ENCODE results near the gene BEST2.

BEST2 gene

GRCh38 chr19:12759686-12760085 lies 8.1 kb downstream of the BEST2 start:
- H4K91ac ChIP-seq (ENCODE audit: low read depth, low read length, poor library complexity) = no peak overlapping the region
- H2BK15ac ChIP-seq (ENCODE audit: low read length) = no peak overlapping the region

GRCh38 chr19:12763100-12763499 lies 11.5 kb downstream of the BEST2 start:
- H2AFZ ChIP-seq (ENCODE audit: low read length) = no peak overlapping the region
- H3K9ac ChIP-seq (ENCODE audit: low read depth, low read length, poor library complexity) = no peak overlapping the region
- DNase-seq (ENCODE audit: low spot score) = no peak
- H3K18ac ChIP-seq (ENCODE audit: low read length) = no peak overlapping the region
- no peak overlapping the region for H2BK15ac ChIP-seq (ENCODE audit: low read length)
- H3K14ac ChIP-seq (ENCODE audit: low read length) = no peak overlapping the region
- no CpG with 5 or more reads among the region's 11 CpGs for WGBS, 2 donors (ENCODE audit: extremely low coverage in 2 of 2, insufficient read length in 2 of 2, insufficient replicate concordance in 1 of 2)
- H3K23ac ChIP-seq (ENCODE audit: low read depth, low read length, poor library complexity) = no peak overlapping the region
- no peak overlapping the region for H4K8ac ChIP-seq (ENCODE audit: low read depth, low read length)
- H3K4me2 ChIP-seq (ENCODE audit: insufficient read depth, low read length, poor library complexity, severe bottlenecking) = no peak overlapping the region
- H2BK5ac ChIP-seq (ENCODE audit: low read length) = no peak overlapping the region
- peaks cover 2% of the 10 kb centered on the region for H3K79me1 ChIP-seq (ENCODE audit: low read depth, low read length)
- no peak overlapping the region for H3K4ac ChIP-seq (ENCODE audit: low read length)
- no peaks in the 10 kb centered on the region for H3K4me1 ChIP-seq (ENCODE audit: control insufficient read depth in 2 of 2, insufficient read depth in 1 of 2, low read depth in 1 of 2, low read length in 2 of 2)
- peaks cover 0 to 16% of the 10 kb centered on the region in 2 donors for H3K36me3 ChIP-seq (replicated peaks in 1 of 2; ENCODE audit: control insufficient read depth in 2 of 2, insufficient read depth in 2 of 2, low read length in 2 of 2)
- H3K9me3 ChIP-seq (replicated peaks in 1 of 2; ENCODE audit: control insufficient read depth in 2 of 2, insufficient read depth in 1 of 2, low read depth in 1 of 2, low read length in 2 of 2) = peaks cover 2 to 3% of the 10 kb centered on the region in 2 donors
- H3K27ac ChIP-seq (replicated peaks; ENCODE audit: low read length) = no peak overlapping the region
- no peak overlapping the region for H2BK12ac ChIP-seq (ENCODE audit: low read length)
- H3K4me3 ChIP-seq (ENCODE audit: low read length in 2 of 2) = no peak overlapping the region
- H4K91ac ChIP-seq (ENCODE audit: low read depth, low read length, poor library complexity) = no peak overlapping the region
- no peak overlapping the region for H2AK5ac ChIP-seq (ENCODE audit: low read depth, low read length)
- no peak overlapping the region for H2BK120ac ChIP-seq (ENCODE audit: low read depth, low read length)
- no peaks in the 10 kb centered on the region for H3K27me3 ChIP-seq (ENCODE audit: control insufficient read depth in 3 of 3, insufficient read depth in 3 of 3, low read depth in 1 of 3, low read length in 3 of 3)

More at GRCh38 chr19:12759686-12760085, 8.1 kb downstream of the BEST2 start:
- H3K4me1 ChIP-seq (ENCODE audit: control insufficient read depth in 2 of 2, insufficient read depth in 1 of 2, low read depth in 1 of 2, low read length in 2 of 2) = peaks cover 0 to 2% of the 10 kb centered on the region in 2 donors
- no peak overlapping the region for H3K9ac ChIP-seq (ENCODE audit: low read depth, low read length, poor library complexity)
- DNase-seq (ENCODE audit: low spot score) = no peak
- H3K27me3 ChIP-seq (ENCODE audit: control insufficient read depth in 3 of 3, insufficient read depth in 3 of 3, low read depth in 1 of 3, low read length in 3 of 3) = no peaks in the 10 kb centered on the region
- no peak overlapping the region for H4K8ac ChIP-seq (ENCODE audit: low read depth, low read length)
- H3K14ac ChIP-seq (ENCODE audit: low read length) = no peak overlapping the region
- H3K27ac ChIP-seq (replicated peaks; ENCODE audit: low read length) = no peak overlapping the region
- H3K4me3 ChIP-seq (ENCODE audit: low read length in 2 of 2) = no peak overlapping the region
- no peak overlapping the region for H3K4me2 ChIP-seq (ENCODE audit: insufficient read depth, low read length, poor library complexity, severe bottlenecking)
- no peak overlapping the region for H3K4ac ChIP-seq (ENCODE audit: low read length)
- H2BK12ac ChIP-seq (ENCODE audit: low read length) = no peak overlapping the region
- H2BK5ac ChIP-seq (ENCODE audit: low read length) = no peak overlapping the region
- no peak overlapping the region for H2BK120ac ChIP-seq (ENCODE audit: low read depth, low read length)
- no peak overlapping the region for H2AFZ ChIP-seq (ENCODE audit: low read length)
- H3K79me1 ChIP-seq (ENCODE audit: low read depth, low read length) = peaks cover 2% of the 10 kb centered on the region
- peaks cover 2 to 3% of the 10 kb centered on the region in 2 donors for H3K9me3 ChIP-seq (replicated peaks in 1 of 2; ENCODE audit: control insufficient read depth in 2 of 2, insufficient read depth in 1 of 2, low read depth in 1 of 2, low read length in 2 of 2)
- H3K36me3 ChIP-seq (replicated peaks in 1 of 2; ENCODE audit: control insufficient read depth in 2 of 2, insufficient read depth in 2 of 2, low read length in 2 of 2) = peaks cover 0 to 10% of the 10 kb centered on the region in 2 donors
- H2AK5ac ChIP-seq (ENCODE audit: low read depth, low read length) = no peak overlapping the region
- no peak overlapping the region for H3K18ac ChIP-seq (ENCODE audit: low read length)
- no CpG with 5 or more reads among the region's 6 CpGs for WGBS, 2 donors (ENCODE audit: extremely low coverage in 2 of 2, insufficient read length in 2 of 2, insufficient replicate concordance in 1 of 2)
- no peak overlapping the region for H3K23ac ChIP-seq (ENCODE audit: low read depth, low read length, poor library complexity)

- Histone ChIP-seq H2AFZ (ENCODE audit: low read length) (no peak overlapping the region), H3K36me3 (replicated peaks in 1 of 2; ENCODE audit: control insufficient read depth in 2 of 2, insufficient read depth in 2 of 2, low read length in 2 of 2) (peaks cover 0 to 16% of the 10 kb centered on the region in 2 donors), H2AK5ac (ENCODE audit: low read depth, low read length) (no peak overlapping the region), H4K91ac (ENCODE audit: low read depth, low read length, poor library complexity) (no peak overlapping the region), H3K27me3 (ENCODE audit: control insufficient read depth in 3 of 3, insufficient read depth in 3 of 3, low read depth in 1 of 3, low read length in 3 of 3) (no peaks in the 10 kb centered on the region), H3K4ac (ENCODE audit: low read length) (no peak overlapping the region), H3K27ac (replicated peaks; ENCODE audit: low read length) (no peak overlapping the region), H2BK15ac (ENCODE audit: low read length) (no peak overlapping the region), H3K4me3 (ENCODE audit: low read length in 2 of 2) (no peak overlapping the region), H3K23ac (ENCODE audit: low read depth, low read length, poor library complexity) (no peak overlapping the region), H2BK120ac (ENCODE audit: low read depth, low read length) (no peak overlapping the region), H3K9me3 (replicated peaks in 1 of 2; ENCODE audit: control insufficient read depth in 2 of 2, insufficient read depth in 1 of 2, low read depth in 1 of 2, low read length in 2 of 2) (peaks cover 2 to 3% of the 10 kb centered on the region in 2 donors), H4K8ac (ENCODE audit: low read depth, low read length) (no peak overlapping the region), H3K79me1 (ENCODE audit: low read depth, low read length) (peaks cover 2% of the 10 kb centered on the region), H2BK5ac (ENCODE audit: low read length) (no peak overlapping the region), H3K9ac (ENCODE audit: low read depth, low read length, poor library complexity) (no peak overlapping the region), H3K18ac (ENCODE audit: low read length) (no peak overlapping the region), H3K4me2 (ENCODE audit: insufficient read depth, low read length, poor library complexity, severe bottlenecking) (no peak overlapping the region), H2BK12ac (ENCODE audit: low read length) (no peak overlapping the region), H3K14ac (ENCODE audit: low read length) (no peak overlapping the region), H3K4me1 (ENCODE audit: control insufficient read depth in 2 of 2, insufficient read depth in 1 of 2, low read depth in 1 of 2, low read length in 2 of 2) (peaks cover 0 to 2% of the 10 kb centered on the region in 2 donors)
- no CpG with 5 or more reads among the region's 16 CpGs for WGBS, 2 donors (ENCODE audit: extremely low coverage in 2 of 2, insufficient read length in 2 of 2, insufficient replicate concordance in 1 of 2)
- DNase-seq (ENCODE audit: low spot score) = no peak
Measured at GRCh38 chr19:12764698-12765097, 13.1 kb downstream of the BEST2 start.

GRCh38 chr19:12766051-12766521 lies 14.5 kb downstream of the BEST2 start:
- Histone ChIP-seq H3K23ac (ENCODE audit: low read depth, low read length, poor library complexity) (peak overlapping the region; percentile 88), H3K27ac (replicated peaks; ENCODE audit: low read length) (no peak overlapping the region), H3K9ac (ENCODE audit: low read depth, low read length, poor library complexity) (peak overlapping the region; percentile 18), H3K27me3 (ENCODE audit: control insufficient read depth in 3 of 3, insufficient read depth in 3 of 3, low read depth in 1 of 3, low read length in 3 of 3) (no peaks in the 10 kb centered on the region), H2AFZ (ENCODE audit: low read length) (peak overlapping the region; percentile 96), H4K91ac (ENCODE audit: low read depth, low read length, poor library complexity) (no peak overlapping the region), H3K18ac (ENCODE audit: low read length) (no peak overlapping the region), H3K14ac (ENCODE audit: low read length) (peak overlapping the region; percentile 75), H3K4me3 (ENCODE audit: low read length in 2 of 2) (peak overlapping the region in 1 of 2 donors; percentile 48), H3K4me1 (ENCODE audit: control insufficient read depth in 2 of 2, insufficient read depth in 1 of 2, low read depth in 1 of 2, low read length in 2 of 2) (peaks cover 0 to 7% of the 10 kb centered on the region in 2 donors), H3K9me3 (replicated peaks in 1 of 2; ENCODE audit: control insufficient read depth in 2 of 2, insufficient read depth in 1 of 2, low read depth in 1 of 2, low read length in 2 of 2) (peaks cover 2 to 3% of the 10 kb centered on the region in 2 donors), H3K79me1 (ENCODE audit: low read depth, low read length) (peaks cover 2% of the 10 kb centered on the region), H3K36me3 (replicated peaks in 1 of 2; ENCODE audit: control insufficient read depth in 2 of 2, insufficient read depth in 2 of 2, low read length in 2 of 2) (peaks cover 1 to 16% of the 10 kb centered on the region in 2 donors), H3K4me2 (ENCODE audit: insufficient read depth, low read length, poor library complexity, severe bottlenecking) (no peak overlapping the region), H2BK5ac (ENCODE audit: low read length) (peak overlapping the region; percentile 82), H2BK15ac (ENCODE audit: low read length) (no peak overlapping the region), H3K4ac (ENCODE audit: low read length) (no peak overlapping the region), H4K8ac (ENCODE audit: low read depth, low read length) (no peak overlapping the region), H2BK12ac (ENCODE audit: low read length) (no peak overlapping the region), H2AK5ac (ENCODE audit: low read depth, low read length) (peak overlapping the region; percentile 9), H2BK120ac (ENCODE audit: low read depth, low read length) (no peak overlapping the region)
- no peak for DNase-seq (ENCODE audit: low spot score)
- no CpG with 5 or more reads among the region's 30 CpGs for WGBS, 2 donors (ENCODE audit: extremely low coverage in 2 of 2, insufficient read length in 2 of 2, insufficient replicate concordance in 1 of 2)
